Measurements from ENCODE around the gene ORM1.

DNA sequence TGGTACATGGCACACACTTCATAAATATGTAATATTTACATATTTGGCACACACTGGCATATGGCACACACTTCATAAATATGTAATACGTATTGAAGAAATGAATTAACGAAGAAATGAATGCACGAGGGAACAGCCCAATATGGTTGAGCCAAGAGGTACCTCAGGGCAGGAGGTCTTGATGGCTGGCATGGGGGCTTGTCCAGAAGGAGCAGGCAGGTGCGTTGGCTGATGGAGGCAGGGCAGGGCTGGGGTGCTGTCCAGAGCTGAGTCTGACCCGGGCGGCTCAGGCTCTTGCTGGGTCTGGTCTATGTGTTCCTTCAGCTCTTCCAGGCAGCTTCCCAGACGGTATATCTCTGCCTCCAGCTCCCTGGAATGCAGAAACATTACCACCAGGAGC lies 38.6 kb downstream of the ORM1 start:
- TF ChIP-seq CTCF (conservative IDR thresholded peaks at IDR 0.05; ENCODE audit: low read length) (no peak), EZH2phosphoT487 (IDR thresholded peaks at IDR 0.05; ENCODE audit: borderline replicate concordance) (no peak)
